HG03025 (cell line): ENCODE measurements around the gene IL13.
"Not testable (repeated sequence)": the region's sequence is repeated elsewhere in the genome, so short reads cannot be mapped to it uniquely, and the experiment has no call there.

Experiments used
- ATAC-seq: cut with Tn5 transposase; IDR thresholded peaks from one replicate; pipeline ENCODE4 v1.9.1; 2021; ENCODE audit warnings: mild to moderate bottlenecking, moderate library complexity; ENCODE audit not compliant: unreplicated experiment, low FRiP score

The IL13 gene

DNA sequence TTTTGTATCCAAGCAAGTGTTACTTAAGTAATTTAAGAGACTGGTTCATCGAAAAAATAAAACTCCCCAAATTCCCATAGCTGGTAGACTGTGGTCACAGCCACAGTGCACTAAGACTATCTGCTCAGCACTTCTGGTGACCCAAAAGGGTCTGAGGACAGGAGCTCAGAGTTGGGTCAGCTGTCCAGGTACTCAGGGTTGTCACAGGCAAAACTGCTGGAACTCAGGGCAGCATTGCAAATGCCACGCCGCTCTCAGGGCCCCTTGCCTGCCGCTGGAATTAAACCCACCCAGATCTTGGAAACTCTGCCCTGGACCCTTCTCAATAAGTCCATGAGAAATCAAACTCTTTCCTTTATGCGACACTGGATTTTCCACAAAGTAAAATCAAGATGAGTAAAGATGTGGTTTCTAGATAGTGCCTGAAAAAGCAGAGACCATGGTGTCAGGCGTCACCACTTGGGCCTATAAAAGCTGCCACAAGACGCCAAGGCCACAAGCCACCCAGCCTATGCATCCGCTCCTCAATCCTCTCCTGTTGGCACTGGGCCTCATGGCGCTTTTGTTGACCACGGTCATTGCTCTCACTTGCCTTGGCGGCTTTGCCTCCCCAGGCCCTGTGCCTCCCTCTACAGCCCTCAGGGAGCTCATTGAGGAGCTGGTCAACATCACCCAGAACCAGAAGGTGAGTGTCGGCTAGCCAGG lies at the start of gene IL13:
Gene IL13 (plus strand): TSS at position 498 of the 705 bp plus-strand sequence. CDS start 14 bp downstream, at position 512.
- ATAC-seq, result no peak

DNA sequence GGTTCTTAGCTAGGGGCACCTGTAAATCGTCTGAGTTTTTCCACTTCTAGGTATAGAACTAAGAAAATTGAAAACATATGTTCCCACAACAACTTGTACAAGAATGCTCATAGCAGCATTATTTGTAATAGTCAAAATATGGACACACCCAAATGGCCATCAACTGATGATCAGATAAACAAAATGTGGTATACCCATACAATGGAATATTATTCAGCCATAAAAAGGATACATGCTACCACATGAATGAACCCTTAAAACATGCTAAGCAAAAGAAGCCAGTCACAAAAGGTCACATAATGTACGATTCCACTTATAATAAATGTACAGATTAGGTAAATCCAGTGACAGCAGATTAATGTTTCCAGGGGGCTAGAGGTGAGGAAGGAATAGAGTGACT lies 46.0 kb upstream of the IL13 start:
- ATAC-seq, result no peak

DNA sequence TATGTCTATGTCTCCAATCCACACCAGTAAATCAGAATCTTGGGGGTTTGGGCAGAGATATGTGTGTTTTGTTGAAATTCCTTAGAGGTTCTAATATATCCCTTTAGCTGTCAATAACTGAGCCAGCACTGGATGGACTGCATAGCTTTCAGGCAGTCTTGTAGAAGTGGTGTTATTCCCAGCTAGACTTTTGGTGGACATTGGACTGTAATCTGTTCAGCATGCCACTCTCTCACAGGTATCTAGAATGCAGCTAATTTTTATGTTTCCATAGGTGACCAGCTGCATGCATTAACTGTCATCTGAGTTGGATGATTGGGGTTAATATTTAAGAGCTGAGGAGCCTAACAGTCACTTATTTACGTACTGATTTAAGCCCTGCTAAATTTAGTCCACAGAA lies 45.1 kb upstream of the IL13 start:
- no peak for ATAC-seq

DNA sequence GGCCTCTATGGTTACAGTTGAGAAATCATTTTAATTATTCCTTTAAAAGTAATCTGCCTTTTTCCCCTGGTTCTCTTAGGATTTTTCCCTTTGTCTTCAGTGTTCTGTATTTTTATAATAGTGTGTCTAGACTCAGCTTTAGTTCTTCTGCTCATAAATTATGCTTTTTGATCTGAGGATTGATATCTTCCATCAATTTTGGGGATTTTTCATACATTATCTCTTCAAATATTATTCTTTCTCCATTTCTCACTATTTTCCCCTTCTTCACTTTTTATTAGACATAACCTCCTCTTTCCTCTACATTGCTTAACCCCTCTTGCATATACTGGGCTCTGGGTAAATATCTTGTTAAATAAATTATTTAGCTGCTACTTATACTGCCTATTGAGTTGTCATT lies 36.3 kb upstream of the IL13 start:
- no peak for ATAC-seq

DNA sequence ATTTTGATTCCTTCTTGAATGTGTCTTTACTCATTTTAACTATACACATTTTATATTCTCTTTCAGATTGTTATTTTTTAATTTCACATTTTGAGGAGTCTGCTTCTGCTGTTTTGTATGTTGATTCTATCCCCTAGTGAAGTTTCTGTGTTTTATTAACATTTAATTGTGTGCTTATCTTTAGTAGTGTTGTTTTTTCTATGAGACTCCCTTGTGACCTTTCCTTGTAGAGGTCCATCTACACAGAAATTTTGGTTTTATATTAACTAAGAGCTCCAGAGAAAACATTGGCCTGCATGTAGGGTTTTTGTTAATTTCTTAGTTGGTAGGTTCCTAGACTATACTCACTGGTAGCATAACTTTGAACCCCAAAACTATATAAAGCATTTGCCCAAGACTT lies 35.4 kb upstream of the IL13 start:
- ATAC-seq, result no peak

DNA sequence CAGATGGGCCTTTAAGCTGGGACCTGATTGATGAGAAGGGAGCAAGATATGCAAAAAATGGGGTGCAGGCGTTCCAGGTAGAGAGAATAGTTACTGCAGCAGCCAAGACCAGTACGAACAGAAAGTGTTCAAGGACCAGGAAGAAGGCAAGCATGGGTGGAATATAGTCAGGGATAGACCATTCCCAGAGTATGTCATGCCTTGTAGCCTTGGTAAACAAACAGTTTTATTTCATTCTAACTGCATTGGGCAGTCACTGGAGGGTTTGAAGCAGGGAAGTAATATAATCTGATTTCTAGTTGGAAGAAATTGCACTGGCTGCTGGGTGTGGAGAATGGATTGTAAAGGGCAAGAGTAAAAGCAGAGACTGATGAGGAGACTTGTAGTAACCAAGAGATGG lies 30.5 kb upstream of the IL13 start:
- ATAC-seq, result no peak

DNA sequence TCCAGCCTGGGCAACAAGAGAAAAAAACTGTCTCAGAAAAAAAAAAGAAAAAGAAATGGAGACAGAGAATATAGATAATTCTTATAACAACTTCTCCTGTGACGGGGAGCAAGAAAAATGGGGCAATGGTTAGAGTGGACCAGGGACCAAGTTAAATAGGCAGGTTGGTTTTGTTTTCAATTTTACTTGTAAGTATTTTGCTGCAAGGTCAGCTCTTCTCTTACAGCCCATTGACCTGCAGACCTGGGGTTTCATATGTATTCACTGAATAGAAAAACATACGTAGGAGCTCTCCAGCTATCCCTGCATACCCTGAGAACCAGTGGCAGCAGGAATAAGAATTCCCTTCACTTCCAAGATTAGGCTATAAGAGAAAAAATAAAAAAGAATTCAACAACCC lies 29.2 kb upstream of the IL13 start:
- ATAC-seq, result no peak

DNA sequence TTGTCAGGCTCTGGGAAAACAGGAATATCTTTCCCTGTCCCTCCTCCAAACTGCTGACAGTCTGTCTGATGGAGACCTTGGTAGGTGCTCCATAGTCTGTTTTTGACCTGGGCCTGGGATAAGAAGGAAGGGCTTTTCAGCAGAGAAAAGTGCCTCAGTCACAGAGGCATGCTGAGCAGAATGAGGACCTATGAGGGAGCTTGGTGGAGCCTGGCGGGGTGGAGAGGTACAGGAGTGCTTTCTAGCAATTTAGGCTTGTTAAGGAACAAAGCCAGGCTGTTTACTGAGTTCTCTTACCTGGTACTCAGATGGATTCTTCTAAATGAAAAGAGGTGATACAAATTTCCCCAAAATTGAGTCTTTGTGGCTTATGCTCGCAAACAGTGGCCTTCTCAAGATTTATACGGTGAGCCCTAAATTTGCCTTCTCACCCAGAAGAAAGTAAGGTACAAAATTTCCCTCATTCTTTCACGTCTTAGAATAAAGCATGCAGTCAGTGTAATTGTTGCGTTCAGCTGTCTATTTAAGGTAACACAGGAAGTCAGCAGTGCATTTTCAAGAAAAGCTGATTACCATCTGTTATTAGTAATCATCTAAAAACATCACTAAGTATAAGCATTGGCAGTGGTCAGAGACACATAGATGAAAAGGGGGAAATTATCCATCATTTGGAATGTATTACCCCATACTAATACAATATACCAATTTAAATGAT lies 28.6 kb upstream of the IL13 start:
- ATAC-seq, result no peak

DNA sequence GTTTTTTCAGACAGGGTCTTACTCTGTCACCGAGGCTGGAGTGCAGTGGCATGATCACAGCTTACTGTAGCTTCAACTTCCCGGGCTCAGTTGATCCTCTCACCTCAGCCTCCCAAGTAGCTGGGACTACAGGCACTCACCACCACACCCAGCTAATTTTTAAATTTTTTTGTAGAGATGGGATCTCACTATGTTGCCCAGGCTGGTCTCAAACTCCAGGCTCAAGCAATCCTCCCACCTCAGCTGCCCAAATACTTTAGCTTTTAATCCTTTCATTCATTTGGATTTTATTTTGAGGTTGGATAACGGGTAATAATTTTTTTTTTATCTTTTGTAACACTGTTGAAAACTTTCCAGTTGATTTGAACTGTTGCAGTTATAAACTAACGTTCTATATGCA lies 24.4 kb upstream of the IL13 start:
- not testable (repeated sequence) for ATAC-seq

DNA sequence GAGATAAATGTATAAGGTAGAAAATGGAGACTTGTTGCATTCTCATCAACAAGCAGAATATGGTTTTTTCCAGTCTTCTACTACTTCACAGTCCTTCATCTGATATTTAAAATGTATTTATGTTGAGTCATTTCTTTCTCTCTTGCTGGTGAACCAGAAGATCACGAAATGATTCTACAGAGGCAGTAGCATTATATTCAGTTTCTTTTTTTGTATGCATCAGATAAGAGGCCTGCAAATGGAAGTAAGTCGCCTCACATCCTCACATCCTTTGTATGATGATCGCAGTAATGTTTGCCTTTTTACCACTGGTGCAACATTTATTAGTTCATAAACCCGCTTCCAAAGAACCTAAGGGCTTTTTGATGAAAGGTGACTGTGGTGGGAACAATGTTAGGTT lies 22.1 kb upstream of the IL13 start:
- ATAC-seq, result no peak

DNA sequence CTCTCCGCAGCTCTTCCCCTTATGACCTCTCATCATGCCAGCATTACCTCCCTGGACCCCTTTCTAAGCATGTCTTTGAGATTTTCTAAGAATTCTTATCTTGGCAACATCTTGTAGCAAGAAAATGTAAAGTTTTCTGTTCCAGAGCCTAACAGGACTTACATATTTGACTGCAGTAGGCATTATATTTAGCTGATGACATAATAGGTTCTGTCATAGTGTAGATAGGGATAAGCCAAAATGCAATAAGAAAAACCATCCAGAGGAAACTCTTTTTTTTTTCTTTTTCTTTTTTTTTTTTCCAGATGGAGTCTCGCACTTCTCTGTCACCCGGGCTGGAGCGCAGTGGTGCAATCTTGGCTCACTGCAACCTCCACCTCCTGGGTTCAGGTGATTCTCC lies 20.7 kb upstream of the IL13 start:
- no peak for ATAC-seq

DNA sequence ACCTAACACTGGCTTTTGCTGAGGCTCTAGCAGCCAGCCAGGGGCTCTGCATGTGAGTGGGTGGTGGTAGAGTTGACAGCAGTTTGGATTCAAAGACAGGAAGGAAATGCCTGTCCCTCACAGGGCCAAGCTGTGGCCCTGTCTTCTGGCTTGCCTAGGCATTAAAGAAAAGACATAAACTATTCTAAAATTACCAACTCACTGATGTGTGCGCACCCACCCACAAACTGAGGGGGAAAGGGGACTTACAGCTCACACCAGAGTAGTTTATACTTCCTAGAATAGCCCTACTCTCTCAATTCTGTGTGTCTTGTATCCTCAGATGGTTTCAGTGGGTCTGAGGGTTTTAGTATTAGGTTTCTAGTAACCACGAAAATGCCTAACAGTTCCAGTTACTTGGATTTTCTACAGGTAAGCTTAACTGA lies 18.3 kb upstream of the IL13 start:
- peak; percentile 63 for ATAC-seq

DNA sequence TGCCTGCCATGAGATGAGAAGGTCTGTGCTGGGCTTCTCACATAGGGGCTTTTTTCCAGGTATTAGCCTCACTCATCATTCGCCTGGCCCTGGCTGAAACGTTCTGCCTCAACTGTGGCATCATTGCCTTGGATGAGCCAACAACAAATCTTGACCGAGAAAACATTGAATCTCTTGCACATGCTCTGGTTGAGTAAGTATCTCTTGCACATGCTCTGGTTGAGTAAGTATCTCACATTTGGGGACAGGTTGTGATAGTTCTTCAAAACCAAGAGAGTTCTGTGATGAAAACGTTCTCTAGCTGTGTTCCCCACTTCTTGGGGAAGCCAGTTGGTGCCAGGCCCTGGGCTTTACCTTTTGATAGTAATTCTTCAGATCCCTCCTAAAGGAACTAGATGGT lies 17.4 kb upstream of the IL13 start:
- ATAC-seq, result no peak

DNA sequence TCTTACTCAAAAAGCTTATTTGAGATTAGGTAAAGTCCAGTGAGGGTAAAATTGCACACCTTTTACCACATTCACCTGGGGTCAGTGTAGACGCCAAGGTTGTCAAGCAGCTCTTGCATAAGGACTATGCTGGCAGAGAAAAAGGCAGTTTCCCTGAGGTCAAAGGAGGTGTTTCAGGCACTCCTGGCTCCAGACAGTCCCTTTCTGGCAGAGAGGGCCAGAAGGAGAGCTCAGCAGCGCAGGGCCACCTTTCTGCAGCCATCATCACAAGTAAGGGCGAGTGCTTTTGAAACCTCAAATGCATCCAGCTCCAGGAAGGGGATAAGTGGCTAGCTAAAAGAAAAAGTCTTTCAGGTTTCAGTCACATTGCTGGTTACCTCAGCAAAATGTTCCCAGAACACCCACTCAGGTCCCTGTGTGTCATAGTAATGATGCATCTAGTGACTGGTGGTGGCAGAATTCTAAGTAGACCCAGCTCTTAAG lies 16.7 kb upstream of the IL13 start:
- no peak for ATAC-seq

DNA sequence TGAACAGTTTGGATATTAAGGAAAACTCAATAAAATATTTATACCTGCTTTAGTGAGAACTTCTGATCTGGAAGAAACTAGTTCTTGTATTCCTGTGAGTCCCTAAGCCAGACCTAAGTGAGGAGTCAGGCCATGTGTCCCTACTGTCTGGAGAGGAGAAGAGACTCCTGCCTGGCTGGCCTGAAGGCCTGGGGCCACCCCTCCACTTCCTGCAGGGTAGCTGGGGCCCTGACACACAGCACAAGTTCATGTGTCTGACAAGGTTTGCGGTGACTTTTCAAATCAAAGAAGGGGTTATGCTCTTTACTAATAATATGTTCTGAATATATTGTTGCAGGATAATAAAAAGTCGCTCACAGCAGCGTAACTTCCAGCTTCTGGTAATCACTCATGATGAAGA lies 16.1 kb upstream of the IL13 start:
- ATAC-seq, result no peak

DNA sequence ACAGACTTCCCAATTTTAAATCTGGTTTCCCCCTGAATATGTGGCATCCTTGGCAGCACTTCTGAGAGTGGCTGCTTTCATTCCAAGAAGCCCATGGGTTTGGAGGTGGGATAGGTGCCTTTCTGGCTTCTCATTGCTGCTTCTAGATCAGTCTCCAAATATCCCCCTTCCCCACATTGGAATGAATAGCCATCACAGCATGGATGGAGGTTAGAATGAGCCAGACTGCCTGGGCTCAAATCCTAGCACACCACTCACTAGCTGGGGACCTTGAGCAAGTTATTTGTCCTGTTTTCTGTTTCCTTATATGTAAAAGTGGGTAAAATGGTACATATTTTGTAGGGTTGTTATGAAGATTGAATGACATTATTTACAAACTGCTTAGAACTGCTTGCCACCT lies 13.8 kb upstream of the IL13 start:
- ATAC-seq, result no peak

DNA sequence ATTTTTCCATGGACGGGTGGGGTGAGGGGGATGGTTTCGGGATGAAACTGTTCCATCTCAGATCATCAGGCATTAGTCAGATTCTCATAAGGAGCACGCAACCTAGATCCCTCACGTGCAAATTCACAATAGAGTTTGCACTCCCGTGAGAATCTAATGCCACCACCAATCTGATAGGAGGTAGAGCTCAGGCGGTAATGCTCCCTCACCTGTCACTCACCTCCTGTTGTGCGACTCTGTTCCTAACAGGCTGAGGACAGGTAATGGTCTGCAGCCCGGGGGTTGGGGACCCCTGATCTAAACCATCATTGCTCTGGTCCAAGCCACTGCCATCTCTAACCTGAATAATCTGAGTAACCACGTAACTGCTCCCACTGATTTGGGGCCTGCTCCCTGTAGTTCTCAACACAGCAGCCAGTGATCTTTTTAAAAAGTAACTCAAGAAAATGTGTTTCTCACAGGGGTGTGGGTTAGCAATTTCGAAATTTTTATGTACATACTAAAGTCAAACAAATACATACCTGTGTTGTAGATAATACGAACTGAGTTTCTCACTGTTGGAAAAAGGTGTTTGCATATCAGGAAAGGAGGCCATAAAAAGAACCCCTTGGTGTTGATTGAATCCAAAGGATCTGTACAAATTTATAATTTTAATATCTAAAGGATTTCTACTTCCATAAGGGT lies 11.2 kb upstream of the IL13 start:
- no peak for ATAC-seq

DNA sequence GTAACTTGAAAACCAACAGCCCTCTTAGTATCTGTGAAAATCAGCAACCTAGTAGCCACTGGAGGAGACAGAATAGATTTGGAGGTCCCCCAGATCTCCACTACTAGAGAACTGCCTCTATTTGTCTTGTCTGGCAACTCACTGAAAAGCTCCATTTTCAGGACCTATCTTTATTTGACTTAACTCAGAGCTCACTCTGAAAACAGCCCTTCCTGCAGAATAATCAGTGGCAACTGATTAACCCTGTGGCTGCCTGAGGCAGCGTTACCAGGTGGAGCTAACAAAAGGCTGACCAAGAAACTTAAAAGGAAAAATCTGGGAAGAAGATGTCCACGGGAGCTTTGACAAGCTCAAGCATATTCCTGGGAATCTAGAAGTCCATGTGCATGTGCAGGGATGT lies 10.5 kb upstream of the IL13 start:
- no peak for ATAC-seq

DNA sequence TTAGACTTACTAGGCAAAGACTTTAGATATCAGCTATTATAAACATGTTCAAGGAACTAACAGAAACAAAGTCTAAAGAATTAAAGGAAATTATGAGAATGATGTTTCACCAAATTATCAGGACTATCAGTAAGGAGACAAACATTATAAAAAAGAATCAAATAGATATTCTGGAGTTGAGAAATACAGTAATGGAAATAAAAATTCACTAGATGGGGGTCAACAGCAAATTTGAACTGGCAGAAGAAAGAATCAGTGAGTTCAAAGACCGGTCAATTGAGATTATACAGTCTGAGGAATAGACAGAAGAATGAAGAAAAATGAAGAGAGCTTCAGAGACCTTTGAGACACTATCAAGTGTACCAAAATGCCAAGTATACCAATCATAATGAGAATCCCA lies 9.6 kb upstream of the IL13 start:
- no peak for ATAC-seq

DNA sequence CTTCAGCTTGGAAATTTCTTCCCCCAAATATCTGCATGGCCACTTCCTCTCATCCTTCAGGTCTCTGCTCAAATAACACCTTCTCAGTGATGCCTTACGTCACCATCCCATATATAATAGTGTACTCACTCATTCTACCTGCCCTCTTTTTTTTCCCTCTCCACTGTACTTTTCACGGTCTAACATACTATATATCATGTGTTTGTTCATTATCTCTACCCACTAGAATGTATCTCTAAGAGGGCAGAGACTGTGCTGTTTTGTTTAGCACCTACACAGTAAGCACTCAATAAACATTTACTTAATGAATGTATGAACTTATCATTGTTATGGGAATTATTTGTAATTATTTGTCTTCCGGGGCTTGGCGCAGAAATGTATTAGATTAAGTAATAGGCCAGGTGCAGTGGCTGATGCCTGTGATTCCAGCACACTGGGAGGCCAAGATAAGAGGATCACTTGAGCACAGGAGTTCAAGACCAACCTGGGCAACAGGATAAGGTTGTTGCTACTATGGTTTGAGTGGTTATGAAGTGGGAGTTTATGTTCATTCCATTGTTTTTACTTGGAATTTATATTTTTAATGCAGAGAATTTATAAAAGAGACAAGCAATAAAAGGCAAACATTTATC lies 6.0 kb upstream of the IL13 start:
- ATAC-seq, result no peak

DNA sequence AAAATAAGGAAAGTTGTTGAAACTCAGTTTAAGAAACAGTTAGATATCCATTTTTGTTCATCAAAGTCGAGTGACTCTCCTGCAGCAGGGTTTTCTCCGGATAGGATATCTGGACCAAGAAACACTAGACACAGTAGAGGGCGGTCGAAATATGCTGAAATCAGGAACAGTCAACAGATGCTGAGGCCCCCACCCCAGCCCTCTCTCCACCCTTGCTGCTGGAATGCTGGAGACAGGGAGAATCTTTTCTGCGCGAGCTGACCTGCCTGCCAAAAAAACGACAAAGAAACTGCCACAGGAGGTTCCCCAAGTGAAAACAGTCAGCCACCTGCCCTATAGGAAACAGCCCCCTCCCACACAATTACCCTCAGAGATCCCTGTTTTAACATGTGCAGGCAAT lies 4.3 kb upstream of the IL13 start:
- ATAC-seq, result no peak
